HG03520 (cell line): ENCODE data around the gene ZCCHC8.
"Not testable (repeated sequence)": the region's sequence is repeated elsewhere in the genome, so short reads cannot be mapped to it uniquely, and the experiment has no call there.

Experiments used
- ATAC-seq: cut with Tn5 transposase; IDR thresholded peaks from one replicate; pipeline ENCODE4 v1.9.1; 2021; ENCODE audit warnings: mild to moderate bottlenecking, moderate library complexity; ENCODE audit not compliant: unreplicated experiment

ZCCHC8 gene

GRCh38 chr12:122473543-122474323, 27.0 kb downstream of the ZCCHC8 start:
- ATAC-seq, result no peak

GRCh38 chr12:122471324-122472226, 29.2 kb downstream of the ZCCHC8 start:
- no peak for ATAC-seq

GRCh38 chr12:122470576-122470975, 30.2 kb downstream of the ZCCHC8 start:
- ATAC-seq, result not testable (repeated sequence)

- ATAC-seq, result not testable (repeated sequence)
Measured at GRCh38 chr12:122469856-122470255, 30.9 kb downstream of the ZCCHC8 start.

- no peak for ATAC-seq
Measured at GRCh38 chr12:122467983-122468382, 32.7 kb downstream of the ZCCHC8 start.

- not testable (repeated sequence) for ATAC-seq
Measured at GRCh38 chr12:122464317-122465042, 36.3 kb downstream of the ZCCHC8 start.

- ATAC-seq, result no peak
Measured at GRCh38 chr12:122460641-122461040, 40.1 kb downstream of the ZCCHC8 start.

GRCh38 chr12:122460061-122460460, 40.7 kb downstream of the ZCCHC8 start:
- ATAC-seq, result no peak

GRCh38 chr12:122459211-122459610, 41.5 kb downstream of the ZCCHC8 start:
- ATAC-seq, result no peak

GRCh38 chr12:122458105-122459035, 42.4 kb downstream of the ZCCHC8 start:
- ATAC-seq, result no peak

GRCh38 chr12:122457627-122458026, 43.1 kb downstream of the ZCCHC8 start:
- no peak for ATAC-seq

GRCh38 chr12:122454739-122455138, 46.0 kb downstream of the ZCCHC8 start:
- no peak for ATAC-seq

- no peak for ATAC-seq
Measured at GRCh38 chr12:122454250-122454721, 46.4 kb downstream of the ZCCHC8 start.

- no peak for ATAC-seq
Measured at GRCh38 chr12:122452701-122453285, 47.9 kb downstream of the ZCCHC8 start.

GRCh38 chr12:122449317-122449716, 51.4 kb downstream of the ZCCHC8 start:
- no peak for ATAC-seq

- ATAC-seq, result not testable (repeated sequence)
Measured at GRCh38 chr12:122447825-122448224, 52.9 kb downstream of the ZCCHC8 start.

- ATAC-seq, result not testable (repeated sequence)
Measured at GRCh38 chr12:122446390-122446789, 54.3 kb downstream of the ZCCHC8 start.

GRCh38 chr12:122444071-122444470, 56.7 kb downstream of the ZCCHC8 start:
- not testable (repeated sequence) for ATAC-seq

GRCh38 chr12:122438822-122439221, 61.9 kb downstream of the ZCCHC8 start:
- not testable (repeated sequence) for ATAC-seq
